Astrocyte (in vitro differentiated cells and primary cell): Measurements from ENCODE around the gene MFF.

Experiments
- EZH2 ChIP-seq: IDR thresholded peaks from 2 replicates; pipeline ENCODE4 v1.6.1; 2012; ENCODE audit warnings: mild to moderate bottlenecking, low read length, inconsistent platforms; ENCODE audit not compliant: insufficient read depth
- TF ChIP-seq, protein P1 (sequence below): IDR thresholded peaks from 2 replicates; pipeline ENCODE4 v1.5.1; 2011; ENCODE audit warnings: low read depth, mild to moderate bottlenecking, inconsistent platforms, low read length, moderate library complexity; ENCODE audit not compliant: insufficient read depth

DNA sequence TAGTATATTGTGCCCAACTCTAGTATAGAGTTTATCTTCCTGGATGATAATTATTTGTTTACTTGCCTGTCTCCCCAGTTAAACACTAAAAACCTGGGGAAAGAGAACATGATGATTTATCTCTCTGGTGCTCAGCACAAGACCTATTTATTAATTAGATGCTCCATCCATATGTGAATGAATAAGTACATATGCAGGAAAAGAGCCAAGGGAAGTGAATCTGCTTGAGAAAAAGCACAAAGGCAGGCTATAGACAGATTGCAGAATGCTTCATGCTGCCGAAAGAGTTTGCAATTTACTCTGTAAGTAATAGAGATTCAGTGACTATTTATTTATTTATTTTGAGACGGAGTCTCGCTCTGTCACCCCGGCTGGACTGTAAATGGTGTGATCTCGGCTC is 37.3 kb upstream of the MFF start:
- TF ChIP-seq, protein P1, sequence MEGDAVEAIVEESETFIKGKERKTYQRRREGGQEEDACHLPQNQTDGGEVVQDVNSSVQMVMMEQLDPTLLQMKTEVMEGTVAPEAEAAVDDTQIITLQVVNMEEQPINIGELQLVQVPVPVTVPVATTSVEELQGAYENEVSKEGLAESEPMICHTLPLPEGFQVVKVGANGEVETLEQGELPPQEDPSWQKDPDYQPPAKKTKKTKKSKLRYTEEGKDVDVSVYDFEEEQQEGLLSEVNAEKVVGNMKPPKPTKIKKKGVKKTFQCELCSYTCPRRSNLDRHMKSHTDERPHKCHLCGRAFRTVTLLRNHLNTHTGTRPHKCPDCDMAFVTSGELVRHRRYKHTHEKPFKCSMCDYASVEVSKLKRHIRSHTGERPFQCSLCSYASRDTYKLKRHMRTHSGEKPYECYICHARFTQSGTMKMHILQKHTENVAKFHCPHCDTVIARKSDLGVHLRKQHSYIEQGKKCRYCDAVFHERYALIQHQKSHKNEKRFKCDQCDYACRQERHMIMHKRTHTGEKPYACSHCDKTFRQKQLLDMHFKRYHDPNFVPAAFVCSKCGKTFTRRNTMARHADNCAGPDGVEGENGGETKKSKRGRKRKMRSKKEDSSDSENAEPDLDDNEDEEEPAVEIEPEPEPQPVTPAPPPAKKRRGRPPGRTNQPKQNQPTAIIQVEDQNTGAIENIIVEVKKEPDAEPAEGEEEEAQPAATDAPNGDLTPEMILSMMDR, result no peak
- TF ChIP-seq EZH2, result no peak
